Suprapubic skin (tissue), 4 donors: ENCODE results near the gene GTF2H2C_2.
"Not testable (repeated sequence)": the region's sequence is repeated elsewhere in the genome, so short reads cannot be mapped to it uniquely, and the experiment has no call there.

Experiments
- EP300 ChIP-seq: sonication (generic); formaldehyde crosslinking; IDR thresholded peaks from one replicate; pipeline ENCODE4 v1.6.1; 2017; ENCODE audit warnings: antibody characterized with exemption
- POLR2A ChIP-seq, 2 donors: fragments of 450-650 bp; IDR thresholded peaks; one replicate each; pipeline ENCODE4 v1.6.1; 2017; ENCODE audit warnings: antibody characterized with exemption in 2 of 2, mild to moderate bottlenecking in 2 of 2, moderate library complexity in 2 of 2
- POLR2AphosphoS5 ChIP-seq, 3 donors: sonication (generic); formaldehyde crosslinking; IDR thresholded peaks; one replicate each; pipeline ENCODE4 v1.6.1; 2017; ENCODE audit warnings: antibody characterized with exemption in 3 of 3
- TF ChIP-seq, protein P1 (sequence below), 2 donors: fragments of 200-600 bp in 1 of 2; fragments of 450-650 bp in 1 of 2; sonication (generic) in 1 of 2; IDR thresholded peaks; one replicate each; pipeline ENCODE4 v1.5.1; 2016 to 2019; ENCODE audit warnings: antibody characterized with exemption in 2 of 2, mild to moderate bottlenecking in 1 of 2, moderate library complexity in 1 of 2

GRCh38 chr5:70438518-70438917 lies 23.4 kb downstream of the GTF2H2C_2 start:
- not testable (repeated sequence) for TF ChIP-seq POLR2A (IDR thresholded peaks at IDR 0.05); POLR2AphosphoS5 (IDR thresholded peaks at IDR 0.05); EP300
- TF ChIP-seq, protein P1, sequence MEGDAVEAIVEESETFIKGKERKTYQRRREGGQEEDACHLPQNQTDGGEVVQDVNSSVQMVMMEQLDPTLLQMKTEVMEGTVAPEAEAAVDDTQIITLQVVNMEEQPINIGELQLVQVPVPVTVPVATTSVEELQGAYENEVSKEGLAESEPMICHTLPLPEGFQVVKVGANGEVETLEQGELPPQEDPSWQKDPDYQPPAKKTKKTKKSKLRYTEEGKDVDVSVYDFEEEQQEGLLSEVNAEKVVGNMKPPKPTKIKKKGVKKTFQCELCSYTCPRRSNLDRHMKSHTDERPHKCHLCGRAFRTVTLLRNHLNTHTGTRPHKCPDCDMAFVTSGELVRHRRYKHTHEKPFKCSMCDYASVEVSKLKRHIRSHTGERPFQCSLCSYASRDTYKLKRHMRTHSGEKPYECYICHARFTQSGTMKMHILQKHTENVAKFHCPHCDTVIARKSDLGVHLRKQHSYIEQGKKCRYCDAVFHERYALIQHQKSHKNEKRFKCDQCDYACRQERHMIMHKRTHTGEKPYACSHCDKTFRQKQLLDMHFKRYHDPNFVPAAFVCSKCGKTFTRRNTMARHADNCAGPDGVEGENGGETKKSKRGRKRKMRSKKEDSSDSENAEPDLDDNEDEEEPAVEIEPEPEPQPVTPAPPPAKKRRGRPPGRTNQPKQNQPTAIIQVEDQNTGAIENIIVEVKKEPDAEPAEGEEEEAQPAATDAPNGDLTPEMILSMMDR (IDR thresholded peaks at IDR 0.05) = not testable (repeated sequence)
